ENCODE data around the gene TGFBR3L. TPM values are rescaled to one million over a fixed set of nuclear protein-coding genes. Genes with fewer than 3 reads are reported as not detected.

The TGFBR3L gene
- total RNA-seq, 4 donors from 2014 or later: not detected

DNA sequence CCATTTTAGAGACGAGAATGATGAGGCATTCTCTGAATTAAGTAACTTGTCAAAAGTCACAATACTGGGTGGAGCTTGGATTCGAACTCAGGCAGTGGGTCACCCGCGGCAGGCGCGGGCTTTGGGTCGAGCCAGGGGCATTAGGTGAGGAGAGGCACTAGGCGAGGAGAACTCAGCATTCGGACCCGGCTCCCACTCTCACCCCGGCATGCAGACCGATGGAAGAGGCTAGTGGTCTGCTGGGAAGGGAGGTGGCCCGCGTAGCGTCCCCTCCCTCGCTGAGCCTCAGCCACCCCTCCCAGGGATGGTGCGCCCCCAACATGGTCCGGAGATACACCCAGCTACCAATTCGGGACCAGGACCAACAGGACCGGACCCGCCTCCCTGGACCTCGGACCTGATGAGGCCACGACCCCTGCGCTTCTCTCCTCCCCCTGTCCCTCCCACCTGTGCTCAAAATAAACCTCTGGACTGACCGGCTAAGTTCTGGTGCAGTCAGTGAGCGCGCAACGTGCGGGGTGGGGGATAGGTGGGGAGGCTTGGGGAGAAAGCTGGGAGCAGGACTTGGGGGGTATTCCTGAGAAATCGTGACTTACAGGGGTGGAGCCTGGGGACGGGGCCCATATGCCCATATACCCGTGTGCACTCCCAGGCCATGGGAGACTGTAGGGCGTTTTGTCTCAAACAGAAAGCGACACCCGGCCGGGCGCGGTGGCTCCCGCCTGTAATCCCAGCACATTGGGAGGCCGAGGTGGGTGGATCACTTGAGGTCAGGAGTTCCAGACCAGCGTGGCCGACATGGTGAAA lies 4.2 kb downstream of the TGFBR3L start:
- H3K4me1 ChIP-seq: peaks cover 0 to 69% (median 29%) of the 10 kb centered on the region in 4 donors
- no peak overlapping the region for H3K4me3 ChIP-seq
- no peaks in the 10 kb centered on the region for H3K9me3 ChIP-seq
- DNase-seq (ENCODE audit: low spot score in 2 of 2): no peak
- H3K36me3 ChIP-seq: peaks cover 0 to 23% (median 0%) of the 10 kb centered on the region in 3 donors
- H3K27me3 ChIP-seq: peaks cover 0 to 48% of the 10 kb centered on the region in 2 donors
- TF ChIP-seq EP300 (IDR thresholded peaks at IDR 0.05) (no peak), CTCF (IDR thresholded peaks at IDR 0.05) (no peak), POLR2A (IDR thresholded peaks at IDR 0.05) (no peak)
- WGBS, 2 donors: 44 to 70% methylated on average over 29 to 42 of the region's 42 CpGs
- no peak overlapping the region for H3K27ac ChIP-seq

DNA sequence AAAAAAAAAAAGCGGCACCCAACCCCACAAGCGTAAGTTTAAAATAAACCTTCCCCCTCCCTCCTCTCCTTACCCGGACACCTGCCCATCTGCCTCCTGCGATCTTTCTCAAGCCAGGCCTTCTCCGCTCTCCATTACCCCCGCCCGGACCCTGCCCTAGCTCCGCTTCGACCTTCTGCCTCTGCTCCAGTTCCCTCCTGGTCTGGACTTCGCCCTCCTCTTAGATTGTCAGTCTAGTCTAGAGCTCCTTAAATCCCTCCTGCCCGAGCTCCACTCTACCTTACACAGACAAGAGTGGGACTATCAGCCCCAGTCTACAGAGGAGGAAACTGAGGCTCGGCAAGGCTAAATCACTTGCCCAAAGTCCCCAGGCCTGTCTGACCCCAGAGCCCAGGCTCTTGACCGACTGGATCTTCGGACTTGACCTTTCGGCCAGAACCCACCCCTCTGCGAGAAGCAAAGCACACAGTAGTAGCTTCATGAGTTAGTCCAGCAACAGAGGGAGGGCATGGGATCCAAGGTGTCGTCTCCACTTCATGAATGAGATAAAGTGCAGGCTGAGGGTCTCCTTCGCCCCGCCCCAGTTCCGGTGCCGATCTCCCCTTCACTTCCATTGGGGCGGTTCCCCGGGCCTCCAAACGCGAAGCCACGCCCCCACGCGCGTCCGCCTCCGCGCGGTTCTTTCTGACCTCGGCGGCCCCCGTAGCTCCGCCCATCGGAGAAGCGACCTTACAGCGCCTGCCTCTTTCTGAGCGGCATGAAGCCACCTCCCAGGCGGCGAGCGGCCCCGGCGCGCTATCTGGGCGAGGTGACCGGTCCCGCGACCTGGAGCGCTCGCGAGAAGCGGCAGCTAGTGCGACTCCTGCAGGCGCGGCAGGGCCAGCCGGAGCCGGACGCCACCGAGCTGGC lies 5.2 kb downstream of the TGFBR3L start, which contains the start of gene SNAPC2:
Gene SNAPC2, plus strand, starts transcription at position 729 of the 909 bp plus-strand sequence. Its CDS starts 29 bp downstream, at position 758.
- peak; percentile 93 to 95 for DNase-seq (ENCODE audit: low spot score in 2 of 2)
- WGBS, 2 donors: 12% methylated on average over 50 to 62 of the region's 62 CpGs
- H3K36me3 ChIP-seq: peaks cover 0 to 19% (median 0%) of the 10 kb centered on the region in 3 donors
- H3K9me3 ChIP-seq: no peaks in the 10 kb centered on the region
- H3K4me3 ChIP-seq: peak within 1 kb of the TSS; percentile 56 to 93 (median 87)
- peaks cover 0 to 43% of the 10 kb centered on the region in 2 donors for H3K27me3 ChIP-seq
- peak in 1 of 2 donors; percentile 40 for TF ChIP-seq POLR2A (IDR thresholded peaks at IDR 0.05)
- TF ChIP-seq CTCF (IDR thresholded peaks at IDR 0.05): peak in 1 of 5 experiments; percentile 35
- peak; percentile 72 to 79 for TF ChIP-seq EP300 (IDR thresholded peaks at IDR 0.05)
- H3K4me1 ChIP-seq: peaks cover 0 to 79% (median 31%) of the 10 kb centered on the region in 4 donors
- peak within 1 kb of the TSS; percentile 62 to 93 (median 88) for H3K27ac ChIP-seq

DNA sequence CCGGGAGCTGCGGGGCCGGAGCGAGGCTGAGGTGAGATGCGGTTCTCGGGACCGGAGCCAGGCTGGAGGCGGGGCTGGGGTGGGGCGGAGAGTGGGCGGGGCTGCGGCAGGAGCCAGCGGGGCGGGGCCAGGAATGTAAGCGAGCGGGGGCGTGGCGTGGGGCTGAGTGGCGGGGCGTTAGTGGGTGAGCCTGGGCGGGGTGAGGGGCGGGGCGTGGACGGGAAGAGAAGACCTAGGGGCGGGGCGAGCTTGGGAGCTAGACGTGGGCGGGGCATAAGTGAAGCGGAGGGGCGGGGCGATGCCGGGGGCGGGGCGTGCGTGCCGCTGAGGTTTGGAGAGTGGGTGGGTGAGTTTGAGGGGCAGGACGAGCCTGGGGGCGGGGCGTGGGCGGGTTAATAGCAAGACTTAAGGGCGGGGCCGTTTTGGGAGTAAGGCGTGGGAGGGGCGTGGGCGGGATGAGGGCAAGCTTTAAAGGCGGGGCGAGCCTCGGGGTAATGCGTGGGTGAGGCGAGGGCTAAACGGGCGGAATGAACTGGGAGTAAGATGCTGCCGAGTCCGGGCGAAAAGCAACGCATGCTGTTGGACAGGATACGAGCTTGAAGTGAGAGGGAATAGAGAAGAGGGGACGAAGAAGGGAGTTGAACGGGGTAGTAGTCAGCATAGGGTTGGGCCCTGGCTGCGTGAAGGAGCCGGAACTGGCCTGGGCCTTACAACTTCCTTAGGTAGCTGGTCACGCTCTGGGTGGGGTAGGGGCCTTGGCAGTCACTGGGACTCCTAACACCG lies 6.1 kb downstream of the TGFBR3L start:
- 2% methylated on average over 44 to 53 of the region's 62 CpGs for WGBS, 2 donors
- peaks cover 0 to 19% (median 0%) of the 10 kb centered on the region in 3 donors for H3K36me3 ChIP-seq
- peak overlapping the region; percentile 62 to 93 (median 88) for H3K27ac ChIP-seq
- peaks cover 0 to 87% (median 37%) of the 10 kb centered on the region in 4 donors for H3K4me1 ChIP-seq
- H3K27me3 ChIP-seq: peaks cover 0 to 35% of the 10 kb centered on the region in 2 donors
- H3K4me3 ChIP-seq: peak overlapping the region; percentile 56 to 93 (median 87)
- no peaks in the 10 kb centered on the region for H3K9me3 ChIP-seq
- peak; percentile 100 for DNase-seq (ENCODE audit: low spot score in 2 of 2)
- TF ChIP-seq CTCF (IDR thresholded peaks at IDR 0.05) (peak in 1 of 5 experiments; percentile 14), POLR2A (IDR thresholded peaks at IDR 0.05) (peak in 1 of 2 donors; percentile 54), EP300 (IDR thresholded peaks at IDR 0.05) (peak in 1 of 2 donors; percentile 74)

GRCh38 chr19:7921302-7921966 lies 6.8 kb downstream of the TGFBR3L start:
- no peak for DNase-seq (ENCODE audit: low spot score in 2 of 2)
- Histone ChIP-seq H3K27ac (peak overlapping the region in 3 of 4 donors; percentile 66 to 93 (median 90)), H3K27me3 (peaks cover 0 to 28% of the 10 kb centered on the region in 2 donors), H3K4me3 (peak overlapping the region; percentile 35 to 85 (median 55)), H3K9me3 (no peaks in the 10 kb centered on the region), H3K4me1 (peaks cover 0 to 84% (median 34%) of the 10 kb centered on the region in 4 donors), H3K36me3 (peaks cover 0 to 19% (median 0%) of the 10 kb centered on the region in 3 donors)
- WGBS, 2 donors: 30 to 33% methylated on average over 16 to 17 of the region's 17 CpGs
- TF ChIP-seq POLR2A (IDR thresholded peaks at IDR 0.05) (no peak), CTCF (IDR thresholded peaks at IDR 0.05) (no peak), EP300 (IDR thresholded peaks at IDR 0.05) (no peak)

All from tibial nerve (tissue), 4 donors.